Pancreas (tissue), 10 donors: ENCODE results near the gene SALL4. TPM values are rescaled to one million over a fixed set of nuclear protein-coding genes. Genes with fewer than 3 reads are reported as not detected.

Experiments
- ATAC-seq, 4 donors: fragments of 200-7000 bp; cut with Tn5 transposase; one replicate each; pipeline versions ENCODE4 v1.8.0 to v1.9.1; 2020; ENCODE audit warnings: mild to moderate bottlenecking in 4 of 4, moderate library complexity in 4 of 4
- DNase-seq, 6 donors: peaks; one replicate each; pipeline ENCODE4 v3.0.0-alpha.2; 2020
- FAIRE-seq: peaks from 2 replicates; lab custom pipeline; 2012; peaks lifted over from hg19 to GRCh38; lab: Jason Lieb, UNC
- H3K27ac ChIP-seq, 4 donors: fragments of 200-600 bp; sonication (generic); 1 replicate in 3 of 4; 2 replicates in 1 of 4; pipeline versions ENCODE4 v1.5.0 to v1.8.0; 2020
- H3K27me3 ChIP-seq, 4 donors: fragments of 200-600 bp; one replicate each; pipeline ENCODE4 v1.8.0; 2021
- H3K36me3 ChIP-seq, 3 donors: fragments of 200-600 bp; sonication (generic) in 1 of 3; one replicate each; pipeline versions ENCODE4 v1.5.0 to v1.8.0; 2020 to 2021
- H3K4me1 ChIP-seq, 3 donors: fragments of 200-600 bp; one replicate each; pipeline ENCODE4 v1.8.0; 2021
- H3K4me3 ChIP-seq, 4 donors: fragments of 200-600 bp; sonication (generic) in 2 of 4; one replicate each; pipeline versions ENCODE4 v1.5.0 to v1.8.0; 2020 to 2021
- H3K9me3 ChIP-seq, 4 donors: fragments of 200-600 bp; one replicate each; pipeline ENCODE4 v1.8.0; 2021
- CTCF ChIP-seq, 4 donors: fragments of 200-600 bp; sonication (generic) in 3 of 4; IDR thresholded peaks; one replicate each; pipeline versions ENCODE4 v1.5.0 to v1.8.0; 2021; ENCODE audit warnings: antibody characterized with exemption in 4 of 4
- WGBS, 2 donors: extraction: QIAGEN DNeasy Blood & Tissue Kit; methylation state at CpG; one replicate each; pipeline ENCODE4 v1.1.7; 2013; 5-methylcytosine and 5-hydroxymethylcytosine counted together
- intact Hi-C, 3 donors: fragments of 100-400 bp; cut with DNase I; formaldehyde crosslinking; loops; one replicate each; pipeline versions ENCODE4 v1.11.1 to v1.14.2; 2022
- polyA plus RNA-seq, 2 donors: library from polyadenylated mRNA; stranded (reverse); fragments of 200-250 nt; gene quantifications; one replicate each; pipeline ENCODE4 v1.2.3, GENCODE V29; 2013
- total RNA-seq, 6 donors: library from RNA; stranded (reverse); fragmentation: NEBNext Ultra II Directional in 4 of 6; extraction: Animal tissue kit (Norgen Biotek cat#: 25700) in 4 of 6; gene quantifications; one replicate each; pipeline versions ENCODE4 v1.2.1 to v1.2.4, GENCODE V29; 2021 to 2023
- donor health status: healthy with polysubstance abuse.
- donor health status: DM: no; HTN: no; CAD: no; lungs with moderate emphysema.
- donor health status: DM: no; HTN: no; CAD: no.
- donor health status: control.
- donor health status: control.
- donor health status: Bipolar disorder and iron deficiency.
- donor health status: DM: yes; HTN: yes; CAD: no.
- donor health status: DM: no; HTN: no; CAD: no.
- donor health status: DM: no; HTN: no; CAD: no.
- donor health status: DM: yes; HTN: yes; CAD: no.

SALL4 gene
- total and polyA plus RNA-seq, 8 donors = 1.1 to 3.0 (median 1.9) TPM

- ATAC-seq = no peak
- TF ChIP-seq CTCF (IDR thresholded peaks at IDR 0.05) = no peak
- 77 to 79% methylated on average over 7 of the region's 7 CpGs for WGBS, 2 donors
- no peaks in the 10 kb centered on the region for H3K9me3 ChIP-seq
- intact Hi-C loops = no loop called here
- H3K27me3 ChIP-seq = no peaks in the 10 kb centered on the region
- FAIRE-seq = no peak
- no peak for DNase-seq
- no peaks in the 10 kb centered on the region for H3K36me3 ChIP-seq
- no peak overlapping the region for H3K4me3 ChIP-seq
- no peak overlapping the region for H3K27ac ChIP-seq
- no peaks in the 10 kb centered on the region for H3K4me1 ChIP-seq
Measured at GRCh38 chr20:51792960-51793359, 9.4 kb downstream of the SALL4 start.

GRCh38 chr20:51791626-51792025 lies 10.7 kb downstream of the SALL4 start:
- no peak for FAIRE-seq
- Histone ChIP-seq H3K9me3 (no peaks in the 10 kb centered on the region), H3K4me3 (no peak overlapping the region), H3K27ac (no peak overlapping the region), H3K36me3 (no peaks in the 10 kb centered on the region), H3K4me1 (no peaks in the 10 kb centered on the region), H3K27me3 (no peaks in the 10 kb centered on the region)
- 84 to 86% methylated on average over 13 of the region's 13 CpGs for WGBS, 2 donors
- DNase-seq = no peak
- intact Hi-C loops = no loop called here
- ATAC-seq = no peak
- TF ChIP-seq CTCF (IDR thresholded peaks at IDR 0.05) = no peak

- ATAC-seq (no peak), FAIRE-seq (no peak), DNase-seq (no peak)
- no peak overlapping the region for H3K4me3 ChIP-seq
- intact Hi-C loops = no loop called here
- no peaks in the 10 kb centered on the region for H3K27me3 ChIP-seq
- H3K9me3 ChIP-seq = no peaks in the 10 kb centered on the region
- no peak for TF ChIP-seq CTCF (IDR thresholded peaks at IDR 0.05)
- H3K36me3 ChIP-seq = no peaks in the 10 kb centered on the region
- WGBS, 2 donors = 84 to 93% methylated on average over 17 of the region's 17 CpGs
- H3K4me1 ChIP-seq = no peaks in the 10 kb centered on the region
- H3K27ac ChIP-seq = no peak overlapping the region
Measured at GRCh38 chr20:51790256-51790655, 12.1 kb downstream of the SALL4 start.

- ATAC-seq = no peak
- FAIRE-seq = no peak
- intact Hi-C loops = no loop called here
- H3K36me3 ChIP-seq = no peaks in the 10 kb centered on the region
- no peak overlapping the region for H3K4me3 ChIP-seq
- no peaks in the 10 kb centered on the region for H3K27me3 ChIP-seq
- no peak for DNase-seq
- 51 to 67% methylated on average over 2 of the region's 2 CpGs for WGBS, 2 donors
- no peaks in the 10 kb centered on the region for H3K4me1 ChIP-seq
- no peaks in the 10 kb centered on the region for H3K9me3 ChIP-seq
- TF ChIP-seq CTCF (IDR thresholded peaks at IDR 0.05) = no peak
- no peak overlapping the region for H3K27ac ChIP-seq
Measured at GRCh38 chr20:51789434-51789833, 12.9 kb downstream of the SALL4 start.

- no peak for DNase-seq
- Histone ChIP-seq H3K36me3 (no peaks in the 10 kb centered on the region), H3K4me3 (no peak overlapping the region), H3K4me1 (no peaks in the 10 kb centered on the region), H3K27ac (no peak overlapping the region), H3K27me3 (no peaks in the 10 kb centered on the region), H3K9me3 (no peaks in the 10 kb centered on the region)
- no peak for ATAC-seq
- WGBS, 2 donors = 81 to 85% methylated on average over 14 of the region's 14 CpGs
- intact Hi-C loops = no loop called here
- FAIRE-seq = no peak
- TF ChIP-seq CTCF (IDR thresholded peaks at IDR 0.05) = no peak
Measured at GRCh38 chr20:51788822-51789221, 13.5 kb downstream of the SALL4 start.
